Keratinocyte (primary cell): ENCODE results near the gene LPCAT1. TPM values are rescaled to one million over a fixed set of nuclear protein-coding genes. Genes with fewer than 3 reads are reported as not detected.

Source experiments
- DNase-seq: peaks from one replicate; pipeline ENCODE4 v3.0.0-alpha.2; 2011; ENCODE audit warnings: low read depth, missing footprints, low spot score
- FAIRE-seq: peaks from 2 replicates; lab custom pipeline; 2011; peaks lifted over from hg19 to GRCh38; lab: Jason Lieb, UNC
- H2AFZ ChIP-seq: 2 replicates; pipeline ENCODE4 v1.6.0; 2012; ENCODE audit warnings: low read length, control low read depth, inconsistent platforms; ENCODE audit not compliant: control insufficient read depth
- H3K27ac ChIP-seq: 2 replicates; pipeline ENCODE4 v1.5.1; 2011; ENCODE audit warnings: low read length; ENCODE audit not compliant: control insufficient read depth, insufficient read depth
- H3K27me3 ChIP-seq: 3 replicates; pipeline ENCODE4 v1.6.0; 2011; ENCODE audit warnings: low read length; ENCODE audit not compliant: control insufficient read depth, insufficient read depth; ENCODE audit errors: extremely low read depth
- H3K36me3 ChIP-seq, 2 experiments: 2 replicates in 1 of 2; 3 replicates in 1 of 2; pipeline ENCODE4 v1.5.1; 2011; ENCODE audit warnings: low read length in 2 of 2, mild to moderate bottlenecking in 1 of 2; ENCODE audit not compliant: control insufficient read depth in 2 of 2, insufficient read depth in 2 of 2; ENCODE audit errors: extremely low read depth in 1 of 2
- H3K4me1 ChIP-seq: 3 replicates; pipeline ENCODE4 v1.5.1; 2011; ENCODE audit warnings: low read length; ENCODE audit not compliant: control insufficient read depth, insufficient read depth; ENCODE audit errors: extremely low read depth
- H3K4me2 ChIP-seq: 3 replicates; pipeline ENCODE4 v1.6.0; 2011; ENCODE audit warnings: low read depth, low read length; ENCODE audit not compliant: control insufficient read depth, insufficient read depth; ENCODE audit errors: extremely low read depth
- H3K4me3 ChIP-seq, 3 experiments: fragments of 200-600 bp in 1 of 3; sonication (generic) in 1 of 3; 2 replicates in 2 of 3; 3 replicates in 1 of 3; pipeline ENCODE4 v1.5.1; 2011 to 2016; ENCODE audit warnings: low read length in 3 of 3, mild to moderate bottlenecking in 3 of 3, control low read depth in 2 of 3, inconsistent platforms in 1 of 3, low read depth in 1 of 3, mixed read lengths in 1 of 3, mixed run types in 1 of 3, moderate library complexity in 1 of 3; ENCODE audit not compliant: control insufficient read depth in 2 of 3, insufficient read depth in 2 of 3; ENCODE audit errors: extremely low read depth in 1 of 3
- H3K79me2 ChIP-seq: 2 replicates; pipeline ENCODE4 v1.6.0; 2012; ENCODE audit warnings: low read length; ENCODE audit not compliant: control insufficient read depth, insufficient read depth
- H3K9ac ChIP-seq: 3 replicates; pipeline ENCODE4 v1.6.0; 2011; ENCODE audit warnings: low read length; ENCODE audit not compliant: control insufficient read depth, insufficient read depth; ENCODE audit errors: extremely low read depth
- H3K9me1 ChIP-seq: 3 replicates; pipeline ENCODE4 v1.6.0; 2011; ENCODE audit warnings: low read length; ENCODE audit not compliant: control insufficient read depth, insufficient read depth; ENCODE audit errors: extremely low read depth
- H3K9me3 ChIP-seq: 2 replicates; pipeline ENCODE4 v1.5.1; 2012; ENCODE audit warnings: low read depth, low read length; ENCODE audit not compliant: control insufficient read depth
- H4K20me1 ChIP-seq: 3 replicates; pipeline ENCODE4 v1.6.0; 2011; ENCODE audit warnings: low read length; ENCODE audit not compliant: control insufficient read depth, insufficient read depth; ENCODE audit errors: extremely low read depth
- EZH2 ChIP-seq: IDR thresholded peaks from one replicate; pipeline ENCODE4 v1.6.1; 2012; ENCODE audit warnings: inconsistent platforms, mild to moderate bottlenecking, low read length, moderate library complexity
- dilution Hi-C: fragments of 300-500 bp; cut with MboI; formaldehyde crosslinking; loops from one replicate; pipeline ENCODE4 v1.7.0; 2020; ENCODE audit warnings: low sequenced_read_pairs; ENCODE audit not compliant: extremely low pct_ligation_motif_present
- polyA plus RNA-seq, 5 experiments: library from polyadenylated mRNA; depleted of rRNA in 3 of 5; stranded (reverse) in 3 of 5; stranded (forward) in 1 of 5; unstranded in 1 of 5; fragments of >200 nt; gene quantifications; 1 replicate in 1 of 5; 2 replicates in 3 of 5; 3 replicates in 1 of 5; pipeline versions ENCODE4 v1.2.1 to v1.2.3, GENCODE V29; 2011 to 2012; ENCODE audit warnings: missing spikeins in 2 of 5, low read depth in 1 of 5, low replicate concordance in 1 of 5
- TF ChIP-seq, protein P1 (sequence below), 3 experiments: IDR thresholded peaks in 1 of 3; conservative IDR thresholded peaks in 1 of 3; optimal IDR thresholded peaks in 1 of 3; 2 replicates in 2 of 3; 3 replicates in 1 of 3; pipeline versions ENCODE3 to v1.5.1; 2011; ENCODE audit warnings: low read length in 3 of 3, mild to moderate bottlenecking in 3 of 3, moderate library complexity in 2 of 3, control low read depth in 1 of 3, inconsistent platforms in 1 of 3; ENCODE audit not compliant: insufficient read depth in 2 of 3; ENCODE audit errors: extremely low read depth in 1 of 3

Gene LPCAT1
- polyA plus RNA-seq, 1 donor (not counting 4 experiments of a cell fraction or from before 2014, with no cell fraction given), result 32.9 TPM

DNA sequence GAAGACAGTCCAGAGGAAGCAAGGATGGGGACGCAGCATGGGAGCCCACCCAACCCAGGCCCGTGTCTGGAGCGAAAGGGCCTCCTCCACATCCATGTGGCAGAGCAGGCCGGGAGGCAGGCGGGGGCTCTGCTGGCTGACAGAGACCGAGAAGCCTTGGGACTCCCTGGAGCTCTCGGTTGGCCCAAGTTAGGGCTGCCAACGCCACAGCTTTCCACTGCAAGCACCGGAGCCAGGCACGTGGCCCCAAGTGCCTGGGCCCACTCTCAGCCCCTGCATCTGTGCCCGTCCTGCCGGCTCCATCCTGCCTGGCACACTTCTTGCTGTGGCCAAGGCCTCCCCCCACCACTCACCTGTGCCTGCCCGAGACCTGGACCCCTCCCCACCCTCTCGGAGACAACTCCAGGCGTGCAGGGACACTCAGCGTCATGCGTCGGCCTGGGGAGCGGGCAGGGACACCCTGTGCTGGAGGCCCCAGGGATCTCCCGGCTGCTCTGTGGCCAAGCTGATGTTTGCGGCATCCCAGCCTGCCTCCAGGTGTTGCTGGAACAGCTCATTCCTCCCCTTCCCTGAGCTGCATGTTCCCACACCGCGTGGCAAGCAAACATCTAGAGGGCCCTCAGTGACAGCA, 110.0 kb downstream of the LPCAT1 start:
- no peak overlapping the region for H3K9ac ChIP-seq
- H2AFZ ChIP-seq, result no peak overlapping the region
- no peaks in the 10 kb centered on the region for H4K20me1 ChIP-seq
- no peak overlapping the region for H3K27ac ChIP-seq
- no peaks in the 10 kb centered on the region for H3K9me1 ChIP-seq
- no peaks in the 10 kb centered on the region for H3K4me1 ChIP-seq
- no peak overlapping the region for H3K4me2 ChIP-seq
- no peaks in the 10 kb centered on the region for H3K79me2 ChIP-seq
- peaks cover 13% of the 10 kb centered on the region for H3K27me3 ChIP-seq
- FAIRE-seq, result no peak
- dilution Hi-C loops, result no loop called here
- H3K4me3 ChIP-seq, result no peak overlapping the region
- peaks cover 2% of the 10 kb centered on the region for H3K9me3 ChIP-seq
- DNase-seq, result no peak
- no peaks in the 10 kb centered on the region for H3K36me3 ChIP-seq
- TF ChIP-seq EZH2, result no peak
- TF ChIP-seq, protein P1, sequence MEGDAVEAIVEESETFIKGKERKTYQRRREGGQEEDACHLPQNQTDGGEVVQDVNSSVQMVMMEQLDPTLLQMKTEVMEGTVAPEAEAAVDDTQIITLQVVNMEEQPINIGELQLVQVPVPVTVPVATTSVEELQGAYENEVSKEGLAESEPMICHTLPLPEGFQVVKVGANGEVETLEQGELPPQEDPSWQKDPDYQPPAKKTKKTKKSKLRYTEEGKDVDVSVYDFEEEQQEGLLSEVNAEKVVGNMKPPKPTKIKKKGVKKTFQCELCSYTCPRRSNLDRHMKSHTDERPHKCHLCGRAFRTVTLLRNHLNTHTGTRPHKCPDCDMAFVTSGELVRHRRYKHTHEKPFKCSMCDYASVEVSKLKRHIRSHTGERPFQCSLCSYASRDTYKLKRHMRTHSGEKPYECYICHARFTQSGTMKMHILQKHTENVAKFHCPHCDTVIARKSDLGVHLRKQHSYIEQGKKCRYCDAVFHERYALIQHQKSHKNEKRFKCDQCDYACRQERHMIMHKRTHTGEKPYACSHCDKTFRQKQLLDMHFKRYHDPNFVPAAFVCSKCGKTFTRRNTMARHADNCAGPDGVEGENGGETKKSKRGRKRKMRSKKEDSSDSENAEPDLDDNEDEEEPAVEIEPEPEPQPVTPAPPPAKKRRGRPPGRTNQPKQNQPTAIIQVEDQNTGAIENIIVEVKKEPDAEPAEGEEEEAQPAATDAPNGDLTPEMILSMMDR (optimal IDR thresholded peaks at IDR 0.05 in 1 of 3, IDR thresholded peaks at IDR 0.05 in 1 of 3, conservative IDR thresholded peaks at IDR 0.05 in 1 of 3; ENCODE audit: extremely low read depth in 1 of 3, insufficient read depth in 2 of 3, low read length in 3 of 3), result no peak

- H3K27ac ChIP-seq, result no peak overlapping the region
- no peak overlapping the region for H2AFZ ChIP-seq
- dilution Hi-C loops, result no loop called here
- no peak overlapping the region for H3K4me2 ChIP-seq
- H3K4me3 ChIP-seq, result no peak overlapping the region
- H3K36me3 ChIP-seq, result no peaks in the 10 kb centered on the region
- FAIRE-seq (no peak), DNase-seq (no peak)
- peaks cover 13% of the 10 kb centered on the region for H3K27me3 ChIP-seq
- H3K9ac ChIP-seq, result no peak overlapping the region
- no peaks in the 10 kb centered on the region for H4K20me1 ChIP-seq
- H3K9me3 ChIP-seq, result no peaks in the 10 kb centered on the region
- TF ChIP-seq EZH2, result no peak
- TF ChIP-seq, protein P1 (optimal IDR thresholded peaks at IDR 0.05 in 1 of 3, IDR thresholded peaks at IDR 0.05 in 1 of 3, conservative IDR thresholded peaks at IDR 0.05 in 1 of 3; ENCODE audit: extremely low read depth in 1 of 3, insufficient read depth in 2 of 3, low read length in 3 of 3), result no peak
- no peaks in the 10 kb centered on the region for H3K79me2 ChIP-seq
- H3K4me1 ChIP-seq, result no peaks in the 10 kb centered on the region
- H3K9me1 ChIP-seq, result no peaks in the 10 kb centered on the region
Measured at GRCh38 chr5:1413211-1413610, 110.5 kb downstream of the LPCAT1 start.
